Aorta (tissue), 5 donors: ENCODE results near the gene FGF2. TPM values are rescaled to one million over a fixed set of nuclear protein-coding genes. Genes with fewer than 3 reads are reported as not detected.
"Not testable (repeated sequence)": the region's sequence is repeated elsewhere in the genome, so short reads cannot be mapped to it uniquely, and the experiment has no call there.

Source experiments
- ATAC-seq: fragments of 200-7000 bp; cut with Tn5 transposase; one replicate; pipeline ENCODE4 v1.9.1; 2022; ENCODE audit warnings: moderate library complexity; ENCODE audit not compliant: low FRiP score
- DNase-seq, 2 donors: peaks; one replicate each; pipeline ENCODE4 v3.0.0-alpha.2; 2020
- H3K27ac ChIP-seq, 2 donors: one replicate each; pipeline ENCODE4 v1.5.1; 2013; ENCODE audit warnings: low read length in 2 of 2, mild to moderate bottlenecking in 2 of 2, moderate library complexity in 2 of 2, control low read depth in 1 of 2, inconsistent platforms in 1 of 2, low read depth in 1 of 2
- H3K27me3 ChIP-seq, 2 donors: one replicate each; pipeline ENCODE4 v1.6.1; 2013; ENCODE audit warnings: control low read depth in 1 of 2, low read length in 1 of 2, mild to moderate bottlenecking in 1 of 2, moderate library complexity in 1 of 2; ENCODE audit not compliant: insufficient read depth in 2 of 2, control insufficient read depth in 1 of 2
- H3K36me3 ChIP-seq, 2 donors: one replicate each; pipeline ENCODE4 v1.6.1; 2013; ENCODE audit warnings: control low read depth in 1 of 2, low read length in 1 of 2, mild to moderate bottlenecking in 1 of 2; ENCODE audit not compliant: insufficient read depth in 2 of 2, control insufficient read depth in 1 of 2
- H3K4me1 ChIP-seq, 2 donors: one replicate each; pipeline ENCODE4 v1.6.1; 2013; ENCODE audit warnings: low read length in 2 of 2, control low read depth in 1 of 2, mild to moderate bottlenecking in 1 of 2, moderate library complexity in 1 of 2; ENCODE audit not compliant: insufficient read depth in 2 of 2, control insufficient read depth in 1 of 2
- H3K4me3 ChIP-seq, 2 donors: one replicate each; pipeline ENCODE4 v1.5.1; 2013; ENCODE audit warnings: low read length in 2 of 2, control low read depth in 1 of 2, mild to moderate bottlenecking in 1 of 2
- H3K9me3 ChIP-seq: one replicate; pipeline ENCODE4 v1.6.1; 2013; ENCODE audit warnings: mild to moderate bottlenecking, low read length; ENCODE audit not compliant: control insufficient read depth
- WGBS, 2 donors: extraction: QIAGEN DNeasy Blood & Tissue Kit; methylation state at CpG; one replicate each; pipeline ENCODE4 v1.1.7; 2013; 5-methylcytosine and 5-hydroxymethylcytosine counted together
- intact Hi-C, 2 donors: fragments of 100-400 bp; cut with DNase I; formaldehyde crosslinking; loops; one replicate each; pipeline versions ENCODE4 v1.14.2 to v1.15.0; 2022
- long read RNA-seq, 2 donors: library from polyadenylated mRNA; unstranded; transcript quantifications; one replicate each; pipeline ENCODE4 v2.0.0, GENCODE V29; 2020 to 2021
- polyA plus RNA-seq, 2 donors: library from polyadenylated mRNA; stranded (reverse); fragments of 200-250 nt; gene quantifications; one replicate each; pipeline ENCODE4 v1.2.3, GENCODE V29; 2013
- total RNA-seq, 2 donors: library from RNA; stranded (reverse); fragmentation: NEBNext Ultra II Directional; extraction: Animal tissue kit (Norgen Biotek cat#: 25700); gene quantifications; one replicate each; pipeline ENCODE4 v1.2.1, GENCODE V29; 2021
- donor health status: healthy with polysubstance abuse.
- donor health status: Bipolar disorder and iron deficiency.
- donor health status: DM: no; HTN: no; CAD: no.
- donor health status: DM: no; HTN: no; CAD: no.
- donor health status: DM: yes; HTN: yes; CAD: no.

Gene FGF2
- total RNA-seq (10 to 100 TPM; 31.7 to 35.9 TPM), polyA plus RNA-seq (10 to 100 TPM in 1 of 2 donors, 1 to 10 TPM in 1; 8.8 to 12.6 TPM)
- long read RNA-seq, donor 1, full-length matches to known transcripts, result 2 of 11 reads
- long read RNA-seq, donor 1, partial matches to known transcripts, result 0 of 11 reads
- long read RNA-seq, donor 1, other reads (novel, unspliced or antisense), result 9 of 11 reads
- long read RNA-seq, donor 2, full-length matches to known transcripts, result 7 of 9 reads
- long read RNA-seq, donor 2, partial matches to known transcripts, result 0 of 9 reads
- long read RNA-seq, donor 2, other reads (novel, unspliced or antisense), result 2 of 9 reads

DNA sequence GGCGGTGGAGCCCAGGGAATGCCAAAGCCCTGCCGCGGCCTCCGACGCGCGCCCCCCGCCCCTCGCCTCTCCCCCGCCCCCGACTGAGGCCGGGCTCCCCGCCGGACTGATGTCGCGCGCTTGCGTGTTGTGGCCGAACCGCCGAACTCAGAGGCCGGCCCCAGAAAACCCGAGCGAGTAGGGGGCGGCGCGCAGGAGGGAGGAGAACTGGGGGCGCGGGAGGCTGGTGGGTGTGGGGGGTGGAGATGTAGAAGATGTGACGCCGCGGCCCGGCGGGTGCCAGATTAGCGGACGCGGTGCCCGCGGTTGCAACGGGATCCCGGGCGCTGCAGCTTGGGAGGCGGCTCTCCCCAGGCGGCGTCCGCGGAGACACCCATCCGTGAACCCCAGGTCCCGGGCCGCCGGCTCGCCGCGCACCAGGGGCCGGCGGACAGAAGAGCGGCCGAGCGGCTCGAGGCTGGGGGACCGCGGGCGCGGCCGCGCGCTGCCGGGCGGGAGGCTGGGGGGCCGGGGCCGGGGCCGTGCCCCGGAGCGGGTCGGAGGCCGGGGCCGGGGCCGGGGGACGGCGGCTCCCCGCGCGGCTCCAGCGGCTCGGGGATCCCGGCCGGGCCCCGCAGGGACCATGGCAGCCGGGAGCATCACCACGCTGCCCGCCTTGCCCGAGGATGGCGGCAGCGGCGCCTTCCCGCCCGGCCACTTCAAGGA is at the start of gene FGF2:
TSS of gene FGF2 (plus strand) at position 279 of the 705 bp plus-strand sequence. CDS start at position 623, 344 bp downstream.
- peak within 1 kb of the TSS; percentile 83 to 94 for H3K4me3 ChIP-seq
- 0 to 1% methylated on average over 38 to 97 of the region's 97 CpGs for WGBS, 2 donors
- intact Hi-C loops, result loop anchor here (1.0 to 10.0 kb wide), 6 partner anchors 60 to 162 kb away; partner anchors contain the start of gene NUDT6 (in 1 of the 2)

DNA sequence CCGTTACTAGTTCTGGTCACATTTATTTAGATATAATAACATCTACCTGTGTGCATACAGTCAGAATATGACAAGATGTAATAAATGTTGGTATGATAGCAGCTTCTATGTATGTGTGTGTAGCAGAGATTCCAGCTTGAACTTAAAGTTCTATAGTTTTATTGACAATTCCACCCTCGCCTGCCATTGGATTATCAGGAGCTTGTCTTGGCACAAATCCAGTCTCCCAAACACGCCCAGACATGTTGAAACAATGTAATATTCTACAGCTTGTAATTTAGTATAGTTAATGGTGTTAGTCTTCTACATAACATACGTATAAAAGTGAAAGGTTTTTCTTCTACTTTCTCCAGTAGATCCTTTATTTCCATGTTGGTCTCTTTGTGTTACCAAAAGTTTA is 49.7 kb upstream of the FGF2 start:
- no peak overlapping the region for H3K4me3 ChIP-seq
- intact Hi-C loops, result no loop called here
- WGBS, 2 donors, result 59 to 66% methylated on average over 4 of the region's 4 CpGs
- no peaks in the 10 kb centered on the region for H3K4me1 ChIP-seq
- no peaks in the 10 kb centered on the region for H3K9me3 ChIP-seq
- no peaks in the 10 kb centered on the region for H3K27me3 ChIP-seq
- no peak overlapping the region for H3K27ac ChIP-seq
- DNase-seq (no peak), ATAC-seq (no peak)
- no peaks in the 10 kb centered on the region for H3K36me3 ChIP-seq

More for the DNA sequence above, at the start of gene FGF2:
- Histone ChIP-seq H3K4me1 (peaks cover 5 to 7% of the 10 kb centered on the region in 2 donors), H3K36me3 (no peaks in the 10 kb centered on the region), H3K9me3 (no peaks in the 10 kb centered on the region), H3K27ac (peak within 1 kb of the TSS; percentile 95), H3K27me3 (no peaks in the 10 kb centered on the region)
- DNase-seq (peak; percentile 83 to 91), ATAC-seq (peak; percentile 90)

DNA sequence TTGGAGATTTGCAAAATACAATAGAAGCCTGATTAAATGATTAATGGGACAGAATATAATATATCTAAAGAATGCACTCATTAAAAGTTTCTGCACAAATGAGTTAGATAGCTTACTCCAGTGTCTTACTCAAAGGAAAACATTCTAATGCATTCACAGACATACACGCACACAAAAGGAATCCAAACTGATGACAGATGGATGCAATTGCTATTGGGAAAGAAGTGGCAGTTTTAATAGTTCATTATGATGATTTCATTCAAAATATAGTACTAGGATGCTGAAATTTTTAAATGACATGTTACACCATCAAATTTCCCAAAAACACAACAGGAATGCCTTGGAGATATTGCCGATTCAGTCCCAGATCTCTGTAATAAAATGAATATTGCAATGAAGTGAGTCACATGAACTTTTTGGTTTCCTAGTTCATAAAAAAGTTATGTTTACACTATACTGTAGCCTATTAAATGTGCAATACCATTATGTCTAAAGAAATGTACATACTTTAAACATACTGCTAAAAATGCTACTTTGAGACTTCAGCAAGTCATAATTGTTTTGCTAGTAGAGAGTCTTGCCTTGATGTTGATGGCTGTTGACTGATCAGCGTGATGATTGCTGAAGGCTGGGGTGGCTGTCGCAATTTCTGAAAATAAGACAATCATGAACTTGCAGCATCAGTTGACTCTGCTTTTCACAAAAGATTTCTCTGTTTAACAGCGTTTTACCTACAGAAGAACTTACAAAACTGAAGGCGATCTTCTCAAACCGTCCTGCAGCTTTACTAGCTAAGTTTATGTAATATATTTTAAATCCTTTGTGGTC is 48.6 kb upstream of the FGF2 start:
- no peaks in the 10 kb centered on the region for H3K9me3 ChIP-seq
- intact Hi-C loops, result no loop called here
- ATAC-seq, result no peak

DNA sequence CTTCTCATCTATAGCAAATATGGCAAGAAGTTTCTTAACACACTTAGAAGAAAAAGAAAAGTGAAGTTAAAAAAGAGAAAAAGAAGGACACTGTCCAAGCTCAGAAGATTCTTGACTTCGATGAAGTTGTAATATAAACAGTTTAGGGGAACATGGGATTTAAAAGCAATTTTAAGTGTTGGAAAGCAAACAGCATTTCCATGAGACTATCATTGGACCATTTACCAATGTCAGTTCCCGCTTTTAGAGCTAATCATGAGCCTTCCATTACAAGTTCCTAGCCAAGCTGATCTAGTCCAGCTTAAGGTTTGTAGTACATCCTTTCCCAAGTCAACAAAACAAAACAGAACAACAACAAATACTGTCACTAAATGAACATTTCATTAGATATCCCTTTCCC is 45.1 kb upstream of the FGF2 start:
- intact Hi-C loops, result no loop called here
- no peak for ATAC-seq
- no peaks in the 10 kb centered on the region for H3K27me3 ChIP-seq
- no peaks in the 10 kb centered on the region for H3K4me1 ChIP-seq
- H3K4me3 ChIP-seq, result no peak overlapping the region
- H3K9me3 ChIP-seq, result no peaks in the 10 kb centered on the region
- DNase-seq, result no peak
- H3K27ac ChIP-seq, result no peak overlapping the region
- WGBS, 2 donors, result 49 to 74% methylated on average over 2 of the region's 2 CpGs
- no peaks in the 10 kb centered on the region for H3K36me3 ChIP-seq

More for the DNA sequence above, 48.6 kb upstream of the FGF2 start:
- no peaks in the 10 kb centered on the region for H3K4me1 ChIP-seq
- no peak overlapping the region for H3K27ac ChIP-seq
- H3K27me3 ChIP-seq, result no peaks in the 10 kb centered on the region
- no peak overlapping the region for H3K4me3 ChIP-seq
- WGBS, 2 donors, result 92 to 96% methylated on average over 7 of the region's 7 CpGs
- no peak for DNase-seq
- H3K36me3 ChIP-seq, result no peaks in the 10 kb centered on the region

DNA sequence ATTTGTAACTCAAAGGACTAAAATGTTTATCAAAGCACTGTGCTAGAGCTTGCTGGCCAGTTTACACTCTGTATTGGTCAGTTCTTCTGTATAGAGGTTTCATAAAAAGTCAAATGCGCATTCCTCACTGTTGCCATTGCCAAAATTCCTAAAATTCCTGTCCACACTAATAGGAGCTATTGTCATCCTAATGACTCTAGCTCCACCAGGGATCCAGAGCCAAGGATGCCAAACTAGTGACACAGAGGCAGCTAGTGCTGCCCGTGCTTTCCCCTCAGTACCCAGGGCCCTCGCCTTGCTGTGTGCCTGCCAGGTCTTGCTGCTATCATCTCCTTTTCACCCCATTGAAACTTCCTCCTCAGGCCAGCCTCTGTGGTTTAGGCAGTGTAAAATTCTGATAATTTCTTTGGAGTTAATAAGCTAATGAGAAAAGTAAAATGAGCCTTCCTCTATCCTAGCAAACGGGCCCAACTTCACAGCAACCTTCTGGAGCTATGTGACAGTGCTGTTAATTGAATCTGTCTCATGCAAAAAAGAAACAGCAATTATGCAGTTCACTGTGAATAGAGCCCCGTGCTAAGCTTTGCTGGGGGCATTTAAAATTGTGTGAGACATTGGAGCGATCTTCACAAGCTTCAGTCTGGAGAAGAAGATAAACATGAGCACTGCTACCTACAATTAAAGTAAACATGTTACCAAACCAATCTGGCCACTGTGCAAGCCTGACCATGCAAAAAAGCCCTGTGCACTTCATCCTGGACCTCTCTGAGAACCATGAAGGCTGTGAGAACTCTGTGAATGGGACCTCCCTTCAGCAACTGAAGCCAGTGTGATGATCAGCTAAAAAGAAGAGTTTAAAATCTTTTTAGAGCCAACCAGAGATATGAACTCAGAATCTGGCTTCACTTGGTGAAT is 43.1 kb upstream of the FGF2 start:
- Histone ChIP-seq H3K36me3 (no peaks in the 10 kb centered on the region), H3K4me3 (no peak overlapping the region), H3K27me3 (no peaks in the 10 kb centered on the region), H3K4me1 (no peaks in the 10 kb centered on the region), H3K27ac (peak overlapping the region in 1 of 2 donors; percentile 72), H3K9me3 (no peaks in the 10 kb centered on the region)
- ATAC-seq (peak; percentile 82), DNase-seq (peak; percentile 76 to 88)
- 19 to 20% methylated on average over 6 of the region's 6 CpGs for WGBS, 2 donors
- intact Hi-C loops, result no loop called here

DNA sequence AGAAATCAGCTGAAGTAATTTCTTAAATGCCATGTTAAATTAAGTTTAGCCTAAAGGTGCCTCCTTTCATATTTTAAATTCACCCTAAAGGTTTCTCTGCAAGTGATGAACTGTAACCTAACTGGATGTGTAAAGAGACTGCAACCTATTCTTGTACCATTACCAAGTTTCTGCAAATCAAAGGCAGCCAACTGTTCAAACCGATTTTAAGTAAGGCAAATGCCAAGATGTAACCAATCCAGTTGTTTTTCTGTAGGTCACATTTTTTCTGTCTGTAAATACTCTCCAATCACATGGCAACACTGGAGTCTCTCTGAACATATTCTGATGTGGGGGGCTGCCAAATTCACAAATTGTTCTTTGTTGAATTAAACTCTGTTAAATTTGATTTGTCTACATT is 42.4 kb upstream of the FGF2 start:
- Histone ChIP-seq H3K9me3 (no peaks in the 10 kb centered on the region), H3K27me3 (no peaks in the 10 kb centered on the region), H3K27ac (no peak overlapping the region), H3K4me3 (no peak overlapping the region), H3K4me1 (no peaks in the 10 kb centered on the region), H3K36me3 (no peaks in the 10 kb centered on the region)
- intact Hi-C loops, result no loop called here
- no peak for DNase-seq
- 3 to 4% methylated on average over 1 of the region's 1 CpG for WGBS, 2 donors
- no peak for ATAC-seq

DNA sequence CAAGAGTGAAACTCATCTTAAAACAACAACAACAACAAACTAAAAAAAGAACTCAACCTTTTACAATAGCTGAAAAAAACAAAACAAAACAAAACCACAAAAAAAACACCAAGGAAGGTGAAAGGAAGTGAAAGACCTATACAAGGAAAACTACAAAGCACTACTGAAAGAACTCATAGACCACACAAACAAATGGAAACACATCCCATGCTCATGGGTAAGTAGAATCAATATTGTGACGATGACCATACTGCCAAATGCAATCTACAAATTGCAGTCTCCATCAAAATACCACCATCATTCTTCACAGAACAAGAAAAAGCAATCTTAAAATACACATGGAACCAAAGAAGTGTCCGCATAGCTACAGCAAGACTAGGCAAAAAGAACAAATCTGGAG is 41.5 kb upstream of the FGF2 start:
- DNase-seq, result no peak
- intact Hi-C loops, result no loop called here
- Histone ChIP-seq H3K9me3 (no peaks in the 10 kb centered on the region), H3K4me3 (no peak overlapping the region), H3K27me3 (no peaks in the 10 kb centered on the region), H3K4me1 (no peaks in the 10 kb centered on the region), H3K27ac (no peak overlapping the region), H3K36me3 (no peaks in the 10 kb centered on the region)
- no peak for ATAC-seq
- WGBS, 2 donors, result 100% methylated on average over 2 of the region's 2 CpGs

DNA sequence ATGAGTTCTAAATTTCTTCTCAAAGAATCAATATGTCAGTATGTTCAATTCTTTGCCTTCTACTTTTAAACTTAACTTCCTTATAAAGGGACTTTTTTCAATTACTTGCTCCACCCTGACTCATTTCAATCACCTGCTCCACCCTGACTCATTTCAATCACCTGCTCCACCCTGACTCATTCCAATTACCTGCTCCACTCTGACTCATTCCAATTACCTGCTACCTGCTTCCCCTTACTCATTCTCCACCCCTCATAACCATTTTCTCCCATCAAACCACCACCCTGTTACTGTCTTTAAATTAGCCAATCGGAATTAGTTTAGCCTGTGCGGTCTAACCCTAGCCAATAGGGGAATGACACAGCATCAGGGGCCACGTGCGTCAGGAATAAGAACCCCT is 40.3 kb upstream of the FGF2 start:
- WGBS, 2 donors, result 96 to 98% methylated on average over 4 of the region's 4 CpGs
- H3K27me3 ChIP-seq, H3K9me3 ChIP-seq, H3K4me1 ChIP-seq, H3K4me3 ChIP-seq, H3K27ac ChIP-seq, DNase-seq, H3K36me3 ChIP-seq, intact Hi-C loops, ATAC-seq: not testable (repeated sequence)
